Chondrocyte (in vitro differentiated cells): ENCODE data around the gene ILF3. TPM values are rescaled to one million over a fixed set of nuclear protein-coding genes. Genes with fewer than 3 reads are reported as not detected.

ENCODE experiments used
- DNase-seq: peaks from one replicate; pipeline ENCODE4 v3.0.0; 2021; ENCODE audit warnings: mixed read lengths, low spot score
- H3K27ac Mint-ChIP-seq: one replicate; pipeline ENCODE4 v1.8.0; 2021; ENCODE audit warnings: mild to moderate bottlenecking, moderate library complexity, mixed read lengths; ENCODE audit not compliant: unreplicated experiment
- H3K27me3 Mint-ChIP-seq: 2 replicates; pipeline ENCODE4 v1.8.0; 2021; ENCODE audit warnings: low read depth, mixed read lengths
- H3K36me3 Mint-ChIP-seq: 2 replicates; pipeline ENCODE4 v1.8.0; 2021; ENCODE audit warnings: low read depth, mixed read lengths
- H3K4me1 Mint-ChIP-seq: 2 replicates; pipeline ENCODE4 v1.8.0; 2021; ENCODE audit warnings: low read depth, mild to moderate bottlenecking, mixed read lengths
- H3K4me3 Mint-ChIP-seq: one replicate; pipeline ENCODE4 v1.8.0; 2021; ENCODE audit warnings: mild to moderate bottlenecking, moderate library complexity, mixed read lengths; ENCODE audit not compliant: unreplicated experiment
- H3K9me3 Mint-ChIP-seq: 2 replicates; pipeline ENCODE4 v1.8.0; 2021; ENCODE audit warnings: low read depth, mixed read lengths
- CTCF ChIP-seq: fragments of 200-600 bp; sonication (generic); IDR thresholded peaks from 2 replicates; pipeline ENCODE4 v1.5.0; 2021; ENCODE audit warnings: antibody characterized with exemption, mild to moderate bottlenecking, moderate library complexity
- microRNA-seq: library from miRNA; unstranded; fragments of <30 nt; microRNA quantifications from one replicate; pipeline ENCODE4 v1.2.0, GENCODE V29; 2020; ENCODE audit warnings: borderline number of aligned reads
- total RNA-seq: library from RNA; stranded (reverse); gene quantifications from 3 replicates; pipeline ENCODE4 v1.2.1, GENCODE V29; 2021

ILF3 gene
- total RNA-seq, 1 donor from 2014 or later, result 156 TPM

GRCh38 chr19:10737722-10738121, 83.6 kb downstream of the ILF3 start:
- no peak overlapping the region for H3K27ac Mint-ChIP-seq
- H3K4me1 Mint-ChIP-seq, result peaks cover 31% of the 10 kb centered on the region
- peaks cover 7% of the 10 kb centered on the region for H3K9me3 Mint-ChIP-seq
- no peak for DNase-seq
- TF ChIP-seq CTCF, result no peak
- no peaks in the 10 kb centered on the region for H3K27me3 Mint-ChIP-seq
- H3K36me3 Mint-ChIP-seq, result peaks cover 7% of the 10 kb centered on the region
- no peak overlapping the region for H3K4me3 Mint-ChIP-seq

GRCh38 chr19:10740798-10741197, 86.7 kb downstream of the ILF3 start:
- H3K4me1 Mint-ChIP-seq, result peaks cover 51% of the 10 kb centered on the region
- peaks cover 7% of the 10 kb centered on the region for H3K9me3 Mint-ChIP-seq
- H3K4me3 Mint-ChIP-seq, result no peak overlapping the region
- H3K27ac Mint-ChIP-seq, result no peak overlapping the region
- no peak for TF ChIP-seq CTCF
- peaks cover 7% of the 10 kb centered on the region for H3K36me3 Mint-ChIP-seq
- no peaks in the 10 kb centered on the region for H3K27me3 Mint-ChIP-seq
- no peak for DNase-seq

Small RNA genes lying within 50 kb of the gene (microRNA-seq; reads per million reads assigned to microRNA genes)
- not detected for gene MIR638

Other genes with a start within 250 kb of the ILF3 start
- 16.8 to 18.9 TPM (median 18.8 TPM) in 3 replicates for gene PDE4A, start 233.8 kb upstream of the ILF3 start, total RNA-seq
- gene KEAP1, start 151.0 kb upstream of the ILF3 start, total RNA-seq, result 69.3 to 79.9 TPM (median 70.9 TPM) in 3 replicates
- 3.7 to 6.7 TPM (median 6.4 TPM) in 3 replicates for gene S1PR5, start 136.9 kb upstream of the ILF3 start, total RNA-seq
- gene ATG4D, start 110.4 kb upstream of the ILF3 start, total RNA-seq, result 14.8 to 23.2 TPM (median 21.7 TPM) in 3 replicates
- 14.2 to 16.1 TPM (median 15.4 TPM) in 3 replicates for gene KRI1, start 88.3 kb upstream of the ILF3 start, total RNA-seq
- 8.3 to 12.0 TPM (median 10.4 TPM) in 3 replicates for gene CDKN2D, start 85.4 kb upstream of the ILF3 start, total RNA-seq
- 0.45 TPM in 1 of 3 replicates, not detected in the others for gene AP1M2, start 67.0 kb upstream of the ILF3 start, total RNA-seq
- 132 to 223 TPM (median 220 TPM) in 3 replicates for gene SLC44A2, start 28.8 kb upstream of the ILF3 start, total RNA-seq
- 28.2 to 50.2 TPM (median 33.7 TPM) in 3 replicates for gene QTRT1, start 47.1 kb downstream of the ILF3 start, total RNA-seq
- gene DNM2, start 63.7 kb downstream of the ILF3 start, total RNA-seq, result 106 to 125 TPM (median 116 TPM) in 3 replicates
- 29.1 to 33.7 TPM (median 31.5 TPM) in 3 replicates for gene TMED1, start 181.9 kb downstream of the ILF3 start, total RNA-seq
- gene C19orf38, start 194.1 kb downstream of the ILF3 start, total RNA-seq, result 0.30 to 0.34 TPM in 2 of 3 replicates, not detected in the other
- 59.9 to 62.0 TPM (median 61.8 TPM) in 3 replicates for gene CARM1, start 217.2 kb downstream of the ILF3 start, total RNA-seq